Activated B cell treated with CpG ODN at 0.5 μM for 24 hours (primary cell): Measurements from ENCODE around the gene FURIN. TPM values are rescaled to one million over a fixed set of nuclear protein-coding genes. Genes with fewer than 3 reads are reported as not detected.

Source experiments
- ATAC-seq: fragments of 200-7000 bp; cut with Tn5 transposase; one replicate; pipeline ENCODE4 v1.10.0; 2021; ENCODE audit warnings: low read depth, mild to moderate bottlenecking, moderate library complexity
- CTCF ChIA-PET: fragments of 350-600 bp; sonication (Branson Sonifier 250); formaldehyde crosslinking; loops from one replicate; lab custom pipeline; 2021; ENCODE audit warnings: antibody characterized with exemption; lab: Charles Lee
- POLR2A ChIA-PET: fragments of 350-600 bp; sonication (Branson Sonifier 250); formaldehyde crosslinking; loops from one replicate; lab custom pipeline; 2021; ENCODE audit warnings: antibody characterized with exemption; lab: Charles Lee
- DNase-seq: peaks from one replicate; pipeline ENCODE4 v3.0.0; 2022
- H3K27ac Mint-ChIP-seq: one replicate; pipeline ENCODE4 v1.8.0; 2020; ENCODE audit warnings: mixed read lengths
- H3K27me3 Mint-ChIP-seq: one replicate; pipeline ENCODE4 v1.8.0; 2021; ENCODE audit warnings: mixed read lengths
- H3K36me3 Mint-ChIP-seq: one replicate; pipeline ENCODE4 v1.8.0; 2021; ENCODE audit warnings: low read depth, mixed read lengths
- H3K4me1 Mint-ChIP-seq: one replicate; pipeline ENCODE4 v1.8.0; 2021; ENCODE audit warnings: mixed read lengths
- H3K4me3 Mint-ChIP-seq: one replicate; pipeline ENCODE4 v1.8.0; 2020; ENCODE audit warnings: mild to moderate bottlenecking, mixed read lengths
- H3K9me3 Mint-ChIP-seq: one replicate; pipeline ENCODE4 v1.8.0; 2020; ENCODE audit warnings: mixed read lengths
- intact Hi-C: fragments of 100-400 bp; cut with micrococcal nuclease; formaldehyde crosslinking; loops from one replicate; pipeline ENCODE4 v1.15.1; 2024
- total RNA-seq: library from RNA; stranded (reverse); gene quantifications from 2 replicates; pipeline ENCODE4 v1.2.3, GENCODE V29; 2022
- TF ChIP-seq, protein P1 (sequence below): fragments of 200-600 bp; IDR thresholded peaks from one replicate; pipeline ENCODE4 v1.8.0; 2022; ENCODE audit warnings: antibody characterized with exemption, mild to moderate bottlenecking

Gene FURIN
- total RNA-seq, 1 donor from 2014 or later = 46.5 TPM

DNA sequence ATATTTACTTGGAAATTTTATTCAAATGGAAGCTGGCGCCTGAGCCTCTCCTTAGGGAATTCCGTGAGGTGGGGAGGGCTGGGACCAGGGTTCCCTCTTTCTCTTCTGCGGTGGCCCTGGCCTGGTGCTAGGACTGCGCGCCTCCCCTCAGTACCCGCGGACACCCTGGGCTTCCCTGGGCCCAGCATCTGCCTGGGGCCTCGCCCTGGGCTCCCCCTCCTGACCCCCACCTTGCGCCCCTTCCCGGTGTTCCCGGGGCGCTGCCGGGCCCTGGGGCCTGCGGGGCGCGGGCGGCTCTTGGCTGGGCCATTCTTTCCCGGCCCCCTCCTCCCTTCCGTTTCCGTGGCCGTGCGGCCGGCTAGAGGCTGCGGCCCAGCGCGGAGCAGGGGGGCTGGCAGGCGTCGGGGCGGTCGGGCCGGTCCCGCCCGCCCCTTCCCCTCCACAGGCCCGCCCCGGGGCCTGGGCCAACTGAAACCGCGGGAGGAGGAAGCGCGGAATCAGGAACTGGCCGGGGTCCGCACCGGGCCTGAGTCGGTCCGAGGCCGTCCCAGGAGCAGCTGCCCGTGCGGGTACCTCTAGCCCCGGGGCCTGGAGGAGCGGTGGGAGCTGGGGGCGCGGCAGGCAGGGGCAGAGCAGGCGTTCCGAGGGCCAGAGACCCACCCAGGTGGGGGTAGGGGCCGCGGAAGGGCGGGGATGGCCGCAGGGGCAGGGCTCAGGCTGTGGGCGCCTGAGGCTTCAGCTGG lies 15.8 kb downstream of the FURIN start, which contains the start of gene FES:
Gene FES (plus strand): TSS at position 529 of the 743 bp plus-strand sequence. CDS start 542 bp downstream, outside the sequence.
- no peaks in the 10 kb centered on the region for H3K9me3 Mint-ChIP-seq
- CTCF ChIA-PET = interaction anchor here (1.2 to 5.8 kb wide), 11 partner anchors 48 to 564 kb away, joined by 3 to 121 read pairs (median 14); partner anchors contain the start of genes BLM, HDDC3 and UNC45A
- TF ChIP-seq, protein P1, sequence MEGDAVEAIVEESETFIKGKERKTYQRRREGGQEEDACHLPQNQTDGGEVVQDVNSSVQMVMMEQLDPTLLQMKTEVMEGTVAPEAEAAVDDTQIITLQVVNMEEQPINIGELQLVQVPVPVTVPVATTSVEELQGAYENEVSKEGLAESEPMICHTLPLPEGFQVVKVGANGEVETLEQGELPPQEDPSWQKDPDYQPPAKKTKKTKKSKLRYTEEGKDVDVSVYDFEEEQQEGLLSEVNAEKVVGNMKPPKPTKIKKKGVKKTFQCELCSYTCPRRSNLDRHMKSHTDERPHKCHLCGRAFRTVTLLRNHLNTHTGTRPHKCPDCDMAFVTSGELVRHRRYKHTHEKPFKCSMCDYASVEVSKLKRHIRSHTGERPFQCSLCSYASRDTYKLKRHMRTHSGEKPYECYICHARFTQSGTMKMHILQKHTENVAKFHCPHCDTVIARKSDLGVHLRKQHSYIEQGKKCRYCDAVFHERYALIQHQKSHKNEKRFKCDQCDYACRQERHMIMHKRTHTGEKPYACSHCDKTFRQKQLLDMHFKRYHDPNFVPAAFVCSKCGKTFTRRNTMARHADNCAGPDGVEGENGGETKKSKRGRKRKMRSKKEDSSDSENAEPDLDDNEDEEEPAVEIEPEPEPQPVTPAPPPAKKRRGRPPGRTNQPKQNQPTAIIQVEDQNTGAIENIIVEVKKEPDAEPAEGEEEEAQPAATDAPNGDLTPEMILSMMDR = no peak
- ATAC-seq = peak; percentile 40
- H3K36me3 Mint-ChIP-seq = peaks cover 26% of the 10 kb centered on the region
- POLR2A ChIA-PET = interaction anchor here (0.7 to 3.6 kb wide), 15 partner anchors 11 to 281 kb away, joined by 3 to 35 read pairs (median 6); partner anchors contain the start of genes BLM, HDDC3, MAN2A2 and UNC45A
- peak within 1 kb of the TSS; percentile 76 for H3K27ac Mint-ChIP-seq
- peaks cover 34% of the 10 kb centered on the region for H3K4me1 Mint-ChIP-seq
- intact Hi-C loops = loop anchor here (1.0 kb wide), 1 partner anchor 12 kb away; no protein-coding TSS in a partner anchor
- peak; percentile 43 for DNase-seq
- peak within 1 kb of the TSS; percentile 71 for H3K4me3 Mint-ChIP-seq
- H3K27me3 Mint-ChIP-seq = no peaks in the 10 kb centered on the region

DNA sequence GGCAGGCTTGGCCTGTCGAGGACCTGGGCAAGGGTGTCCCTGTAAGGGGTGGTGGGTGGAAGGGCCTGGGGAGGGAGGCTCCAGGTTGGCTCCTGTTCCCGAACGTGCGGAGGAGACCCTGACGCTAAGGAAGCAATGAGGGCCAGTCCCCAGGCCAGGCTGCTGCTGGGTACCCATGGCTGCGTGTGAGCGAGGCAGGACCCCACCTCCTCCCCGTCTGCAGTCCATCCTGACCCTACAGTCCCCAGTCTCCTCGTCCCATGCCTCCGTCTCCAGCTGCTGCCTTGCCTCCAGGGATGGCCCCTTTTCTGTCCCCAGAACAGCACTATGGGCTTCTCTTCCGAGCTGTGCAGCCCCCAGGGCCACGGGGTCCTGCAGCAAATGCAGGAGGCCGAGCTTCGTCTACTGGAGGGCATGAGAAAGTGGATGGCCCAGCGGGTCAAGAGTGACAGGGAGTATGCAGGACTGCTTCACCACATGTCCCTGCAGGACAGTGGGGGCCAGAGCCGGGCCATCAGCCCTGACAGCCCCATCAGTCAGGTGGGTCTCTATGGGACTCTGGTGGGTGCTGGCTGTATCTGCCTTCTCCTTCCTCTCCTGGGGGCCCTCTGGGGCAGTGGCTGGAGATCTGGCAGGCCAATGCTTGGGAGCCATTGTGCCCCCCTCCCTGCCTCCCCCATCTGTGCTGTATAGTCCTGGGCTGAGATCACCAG lies 16.5 kb downstream of the FURIN start:
- peak; percentile 8 for ATAC-seq
- TF ChIP-seq, protein P1 = no peak
- DNase-seq = peak; percentile 37
- ChIA-PET POLR2A (interaction anchor here (0.7 to 3.6 kb wide), 24 partner anchors 11 to 282 kb away, joined by 3 to 35 read pairs (median 5); partner anchors contain the start of genes BLM, HDDC3, MAN2A2 and UNC45A), CTCF (interaction anchor here (0.6 to 5.8 kb wide), 35 partner anchors 11 to 565 kb away, joined by 3 to 121 read pairs (median 6); partner anchors contain the start of genes BLM, HDDC3, IQGAP1 and MAN2A2)
- peaks cover 34% of the 10 kb centered on the region for H3K4me1 Mint-ChIP-seq
- H3K27me3 Mint-ChIP-seq = no peaks in the 10 kb centered on the region
- H3K9me3 Mint-ChIP-seq = no peaks in the 10 kb centered on the region
- intact Hi-C loops = loop anchor here (1.0 to 5.0 kb wide), 4 partner anchors 13 to 388 kb away; no protein-coding TSS in a partner anchor
- peak overlapping the region; percentile 71 for H3K4me3 Mint-ChIP-seq
- H3K36me3 Mint-ChIP-seq = peaks cover 19% of the 10 kb centered on the region
- H3K27ac Mint-ChIP-seq = peak overlapping the region; percentile 76

DNA sequence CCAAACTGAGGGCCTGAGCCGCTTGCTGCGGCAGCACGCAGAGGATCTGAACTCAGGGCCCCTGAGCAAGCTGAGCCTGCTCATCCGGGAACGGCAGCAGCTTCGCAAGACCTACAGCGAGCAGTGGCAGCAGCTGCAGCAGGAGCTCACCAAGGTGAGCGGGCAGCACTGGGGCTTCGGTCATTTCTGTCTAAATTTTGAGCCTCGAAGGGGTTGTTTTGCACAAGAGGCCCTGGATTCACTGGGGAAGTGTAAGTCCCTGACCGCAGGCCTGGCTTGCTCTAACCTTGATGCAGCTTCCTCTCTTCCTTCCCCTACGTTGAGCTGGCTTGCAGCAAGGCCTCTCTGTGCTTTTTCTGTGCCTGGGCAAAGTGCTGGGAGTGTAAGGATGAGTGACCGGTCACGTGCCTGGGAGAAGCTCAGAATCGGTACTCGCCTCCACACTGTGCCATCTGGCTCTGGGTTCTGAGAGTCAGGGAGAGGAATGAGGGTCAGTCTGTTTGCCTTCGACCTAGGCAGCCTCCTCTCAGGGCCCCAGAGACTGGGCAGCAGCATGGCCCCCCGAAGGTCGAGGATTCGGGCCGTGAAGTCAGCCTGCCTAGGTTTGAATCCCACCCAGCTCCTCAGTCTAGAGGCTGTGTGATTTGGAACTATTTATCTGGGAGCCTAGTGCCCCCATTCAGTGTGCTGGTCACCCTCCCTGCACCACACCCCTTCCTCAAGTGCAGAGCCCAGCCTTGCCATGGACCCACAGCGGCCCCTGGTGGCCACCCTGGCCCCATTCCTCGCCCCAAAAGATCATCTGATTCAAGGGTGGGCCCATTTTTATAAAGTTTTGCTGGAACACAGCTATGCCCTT lies 17.3 kb downstream of the FURIN start:
- peak overlapping the region; percentile 71 for H3K4me3 Mint-ChIP-seq

GRCh38 chr15:90886291-90886614 lies 17.9 kb downstream of the FURIN start:
- TF ChIP-seq, protein P1 = no peak

More for the DNA sequence above, 17.3 kb downstream of the FURIN start:
- Mint-ChIP-seq H3K27me3 (no peaks in the 10 kb centered on the region), H3K9me3 (no peaks in the 10 kb centered on the region), H3K4me1 (peaks cover 34% of the 10 kb centered on the region), H3K36me3 (peaks cover 16% of the 10 kb centered on the region), H3K27ac (peak overlapping the region; percentile 76)
- CTCF ChIA-PET = interaction anchor here (0.6 to 5.8 kb wide), 46 partner anchors 10 to 592 kb away, joined by 3 to 121 read pairs (median 5); partner anchors contain the start of genes BLM, HDDC3, IQGAP1 and MAN2A2
- TF ChIP-seq, protein P1 = peak; percentile 90
- ATAC-seq (peak; percentile 69), DNase-seq (peak; percentile 78)
- POLR2A ChIA-PET = interaction anchor here (0.6 to 3.6 kb wide), 20 partner anchors 11 to 237 kb away, joined by 3 to 35 read pairs (median 4); partner anchors contain the start of genes BLM, HDDC3, MAN2A2 and UNC45A
- intact Hi-C loops = loop anchor here (1.0 to 5.0 kb wide), 9 partner anchors 33 to 565 kb away; partner anchors contain the start of gene BLM

More at GRCh38 chr15:90886291-90886614, 17.9 kb downstream of the FURIN start:
- H3K27ac Mint-ChIP-seq = peak overlapping the region; percentile 76
- H3K9me3 Mint-ChIP-seq = no peaks in the 10 kb centered on the region
- no peak overlapping the region for H3K4me3 Mint-ChIP-seq
- peaks cover 11% of the 10 kb centered on the region for H3K36me3 Mint-ChIP-seq
- H3K4me1 Mint-ChIP-seq = peaks cover 34% of the 10 kb centered on the region
- DNase-seq (no peak), ATAC-seq (no peak)
- H3K27me3 Mint-ChIP-seq = no peaks in the 10 kb centered on the region
- intact Hi-C loops = loop anchor here (1.0 to 5.0 kb wide), 8 partner anchors 34 to 566 kb away; partner anchors contain the start of gene BLM
- ChIA-PET CTCF (interaction anchor here (0.6 to 5.8 kb wide), 37 partner anchors 10 to 593 kb away, joined by 3 to 121 read pairs (median 6); partner anchors contain the start of genes BLM, HDDC3, IQGAP1 and MAN2A2), POLR2A (interaction anchor here (0.5 to 3.6 kb wide), 12 partner anchors 10 to 377 kb away, joined by 3 to 35 read pairs (median 7); partner anchors contain the start of genes BLM, HDDC3, MAN2A2 and UNC45A)
